ENCODE data around the gene ATG9A.

DNA sequence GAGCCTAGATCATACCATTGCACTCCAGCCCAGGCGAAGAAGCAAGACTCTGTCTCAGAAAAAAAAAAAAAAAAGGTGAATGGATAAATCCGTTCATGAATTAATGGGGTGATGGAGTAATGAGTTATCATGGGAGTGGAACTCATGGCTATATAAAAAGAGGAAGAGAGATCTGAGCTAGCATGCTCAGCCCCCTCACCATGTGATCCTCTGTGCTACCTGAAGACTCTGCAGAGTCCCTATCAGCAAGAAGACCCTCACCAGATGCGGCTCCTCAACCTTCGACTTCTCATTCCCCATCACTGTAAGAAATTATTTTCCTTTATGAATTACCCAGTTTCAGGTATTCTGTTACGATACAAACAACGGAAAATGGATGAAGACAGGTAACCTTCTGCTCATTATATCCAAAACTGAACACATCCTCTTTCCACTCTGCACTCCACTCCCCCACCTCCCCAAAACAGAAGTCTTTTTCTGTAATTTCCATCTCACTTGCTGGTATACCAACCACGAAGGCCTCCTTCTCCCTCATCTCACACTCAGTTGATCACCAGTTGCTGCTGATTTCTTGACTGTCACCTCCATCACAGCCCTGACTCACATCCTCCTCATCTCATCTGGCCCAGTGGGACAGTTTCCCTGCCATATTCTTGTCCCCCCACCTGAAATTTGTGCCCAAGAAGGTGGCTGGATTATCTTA, 42.5 kb downstream of the ATG9A start:
- TF ChIP-seq, protein P1, sequence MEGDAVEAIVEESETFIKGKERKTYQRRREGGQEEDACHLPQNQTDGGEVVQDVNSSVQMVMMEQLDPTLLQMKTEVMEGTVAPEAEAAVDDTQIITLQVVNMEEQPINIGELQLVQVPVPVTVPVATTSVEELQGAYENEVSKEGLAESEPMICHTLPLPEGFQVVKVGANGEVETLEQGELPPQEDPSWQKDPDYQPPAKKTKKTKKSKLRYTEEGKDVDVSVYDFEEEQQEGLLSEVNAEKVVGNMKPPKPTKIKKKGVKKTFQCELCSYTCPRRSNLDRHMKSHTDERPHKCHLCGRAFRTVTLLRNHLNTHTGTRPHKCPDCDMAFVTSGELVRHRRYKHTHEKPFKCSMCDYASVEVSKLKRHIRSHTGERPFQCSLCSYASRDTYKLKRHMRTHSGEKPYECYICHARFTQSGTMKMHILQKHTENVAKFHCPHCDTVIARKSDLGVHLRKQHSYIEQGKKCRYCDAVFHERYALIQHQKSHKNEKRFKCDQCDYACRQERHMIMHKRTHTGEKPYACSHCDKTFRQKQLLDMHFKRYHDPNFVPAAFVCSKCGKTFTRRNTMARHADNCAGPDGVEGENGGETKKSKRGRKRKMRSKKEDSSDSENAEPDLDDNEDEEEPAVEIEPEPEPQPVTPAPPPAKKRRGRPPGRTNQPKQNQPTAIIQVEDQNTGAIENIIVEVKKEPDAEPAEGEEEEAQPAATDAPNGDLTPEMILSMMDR (IDR thresholded peaks at IDR 0.05; ENCODE audit: low read depth, low read length), result no peak
- no peak for TF ChIP-seq EZH2phosphoT487 (IDR thresholded peaks at IDR 0.05; ENCODE audit: low read depth)
